ENCODE measurements around the gene CBFA2T3. TPM values are rescaled to one million over a fixed set of nuclear protein-coding genes. Genes with fewer than 3 reads are reported as not detected.

CBFA2T3 gene
- total and polyA plus RNA-seq, 4 donors = 0.18 to 9.4 (median 2.7) TPM

DNA sequence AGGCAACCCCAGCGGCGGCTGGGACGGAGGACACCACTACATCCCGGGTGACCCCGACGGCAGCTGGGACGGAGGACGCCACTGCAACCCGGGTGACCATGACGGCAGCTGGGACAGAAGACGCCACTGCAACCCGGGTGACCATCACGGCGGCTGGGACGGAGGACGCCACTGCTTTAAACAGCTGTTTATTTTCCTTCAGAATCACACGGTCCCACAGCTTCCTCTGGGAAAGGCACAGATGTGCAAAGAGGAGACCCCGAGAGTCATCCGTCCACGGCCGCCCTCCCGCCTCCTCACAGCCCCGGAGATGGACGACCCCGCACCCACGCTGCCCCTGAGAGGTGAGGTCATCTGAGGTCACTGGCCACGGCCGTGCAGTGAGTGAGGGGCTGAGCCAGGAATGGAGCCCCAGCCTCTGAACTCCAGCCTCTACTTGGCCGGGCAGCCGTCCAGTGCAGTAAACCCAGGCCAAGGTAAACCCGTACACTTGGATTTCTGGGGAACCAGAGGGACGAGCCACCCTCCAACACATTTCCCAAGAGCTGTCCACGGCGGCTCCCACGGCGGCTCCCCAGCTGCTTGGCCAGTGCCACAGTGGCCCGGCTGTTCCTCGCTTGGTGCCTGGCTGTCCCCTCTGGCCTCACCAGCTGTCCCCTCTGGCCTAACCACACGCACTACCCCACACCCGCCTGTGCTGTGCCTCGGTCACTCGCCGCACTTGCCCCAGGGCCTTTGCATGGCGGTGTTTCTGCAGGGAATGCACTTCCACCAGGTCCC lies 67.4 kb downstream of the CBFA2T3 start:
- Histone ChIP-seq H3K27ac (ENCODE audit: low read depth in 1 of 2, low read length in 2 of 2) (no peak overlapping the region), H3K27me3 (ENCODE audit: control insufficient read depth in 1 of 2, insufficient read depth in 2 of 2, low read length in 1 of 2) (no peaks in the 10 kb centered on the region), H3K9me3 (ENCODE audit: control insufficient read depth, low read length) (no peaks in the 10 kb centered on the region), H3K36me3 (ENCODE audit: control insufficient read depth in 1 of 2, insufficient read depth in 2 of 2, low read length in 1 of 2) (no peaks in the 10 kb centered on the region), H3K4me1 (ENCODE audit: control insufficient read depth in 1 of 2, insufficient read depth in 2 of 2, low read length in 2 of 2) (no peaks in the 10 kb centered on the region), H3K4me3 (ENCODE audit: low read length in 2 of 2) (no peak overlapping the region)
- ATAC-seq (ENCODE audit: low FRiP score) (peak; percentile 3), DNase-seq (no peak)
- WGBS, 2 donors = 21 to 32% methylated on average over 38 to 44 of the region's 44 CpGs
- intact Hi-C loops (cut with DNase I) = no loop called here

GRCh38 chr16:88908307-88908706 lies 68.7 kb downstream of the CBFA2T3 start:
- WGBS, 2 donors = 77 to 84% methylated on average over 17 of the region's 17 CpGs
- no peak overlapping the region for H3K4me3 ChIP-seq (ENCODE audit: low read length in 2 of 2)
- no peak overlapping the region for H3K27ac ChIP-seq (ENCODE audit: low read depth in 1 of 2, low read length in 2 of 2)
- no peaks in the 10 kb centered on the region for H3K36me3 ChIP-seq (ENCODE audit: control insufficient read depth in 1 of 2, insufficient read depth in 2 of 2, low read length in 1 of 2)
- ATAC-seq (ENCODE audit: low FRiP score) = no peak
- intact Hi-C loops (cut with DNase I) = no loop called here
- H3K27me3 ChIP-seq (ENCODE audit: control insufficient read depth in 1 of 2, insufficient read depth in 2 of 2, low read length in 1 of 2) = no peaks in the 10 kb centered on the region
- H3K4me1 ChIP-seq (ENCODE audit: control insufficient read depth in 1 of 2, insufficient read depth in 2 of 2, low read length in 2 of 2) = no peaks in the 10 kb centered on the region
- no peaks in the 10 kb centered on the region for H3K9me3 ChIP-seq (ENCODE audit: control insufficient read depth, low read length)
- DNase-seq = no peak

GRCh38 chr16:88907768-88908167 lies 69.2 kb downstream of the CBFA2T3 start:
- Histone ChIP-seq H3K36me3 (ENCODE audit: control insufficient read depth in 1 of 2, insufficient read depth in 2 of 2, low read length in 1 of 2) (no peaks in the 10 kb centered on the region), H3K4me1 (ENCODE audit: control insufficient read depth in 1 of 2, insufficient read depth in 2 of 2, low read length in 2 of 2) (no peaks in the 10 kb centered on the region), H3K4me3 (ENCODE audit: low read length in 2 of 2) (no peak overlapping the region), H3K27me3 (ENCODE audit: control insufficient read depth in 1 of 2, insufficient read depth in 2 of 2, low read length in 1 of 2) (no peaks in the 10 kb centered on the region), H3K9me3 (ENCODE audit: control insufficient read depth, low read length) (no peaks in the 10 kb centered on the region), H3K27ac (ENCODE audit: low read depth in 1 of 2, low read length in 2 of 2) (no peak overlapping the region)
- no peak for DNase-seq
- ATAC-seq (ENCODE audit: low FRiP score) = no peak
- WGBS, 2 donors = 80 to 83% methylated on average over 4 of the region's 4 CpGs
- intact Hi-C loops (cut with DNase I) = no loop called here

- no peaks in the 10 kb centered on the region for H3K9me3 ChIP-seq (ENCODE audit: control insufficient read depth, low read length)
- no peak for ATAC-seq (ENCODE audit: low FRiP score)
- no peaks in the 10 kb centered on the region for H3K36me3 ChIP-seq (ENCODE audit: control insufficient read depth in 1 of 2, insufficient read depth in 2 of 2, low read length in 1 of 2)
- no peaks in the 10 kb centered on the region for H3K4me1 ChIP-seq (ENCODE audit: control insufficient read depth in 1 of 2, insufficient read depth in 2 of 2, low read length in 2 of 2)
- H3K27me3 ChIP-seq (ENCODE audit: control insufficient read depth in 1 of 2, insufficient read depth in 2 of 2, low read length in 1 of 2) = no peaks in the 10 kb centered on the region
- intact Hi-C loops (cut with DNase I) = no loop called here
- no peak for DNase-seq
- WGBS, 2 donors = 88 to 93% methylated on average over 22 of the region's 22 CpGs
- no peak overlapping the region for H3K27ac ChIP-seq (ENCODE audit: low read depth in 1 of 2, low read length in 2 of 2)
- no peak overlapping the region for H3K4me3 ChIP-seq (ENCODE audit: low read length in 2 of 2)
These were observed 70.4 kb downstream of the CBFA2T3 start for GRCh38 chr16:88906535-88907105.

DNA sequence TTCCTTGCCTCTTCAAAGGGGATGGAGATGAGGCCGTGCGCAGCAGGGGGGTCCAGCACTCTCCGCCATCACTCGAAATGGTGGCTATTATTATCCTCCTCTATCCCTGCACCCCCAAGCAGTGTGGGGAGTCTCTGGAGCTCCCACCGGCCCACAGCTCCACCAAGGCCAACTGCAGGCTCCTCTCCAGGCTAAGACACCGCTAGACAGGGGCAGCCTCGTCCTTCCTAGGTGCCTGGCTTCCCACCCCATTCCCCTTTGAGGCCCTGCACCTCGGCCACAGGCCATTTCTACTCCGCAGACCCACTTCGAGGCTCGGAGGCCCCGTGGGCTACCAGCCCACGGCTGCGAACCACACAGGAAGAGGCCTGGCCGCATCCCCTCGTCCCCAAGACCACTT lies 71.0 kb downstream of the CBFA2T3 start:
- H3K36me3 ChIP-seq (ENCODE audit: control insufficient read depth in 1 of 2, insufficient read depth in 2 of 2, low read length in 1 of 2) = no peaks in the 10 kb centered on the region
- 92 to 94% methylated on average over 16 of the region's 16 CpGs for WGBS, 2 donors
- intact Hi-C loops (cut with DNase I) = no loop called here
- no peak for DNase-seq
- no peak overlapping the region for H3K4me3 ChIP-seq (ENCODE audit: low read length in 2 of 2)
- H3K27ac ChIP-seq (ENCODE audit: low read depth in 1 of 2, low read length in 2 of 2) = no peak overlapping the region
- no peaks in the 10 kb centered on the region for H3K4me1 ChIP-seq (ENCODE audit: control insufficient read depth in 1 of 2, insufficient read depth in 2 of 2, low read length in 2 of 2)
- ATAC-seq (ENCODE audit: low FRiP score) = no peak
- H3K9me3 ChIP-seq (ENCODE audit: control insufficient read depth, low read length) = no peaks in the 10 kb centered on the region
- H3K27me3 ChIP-seq (ENCODE audit: control insufficient read depth in 1 of 2, insufficient read depth in 2 of 2, low read length in 1 of 2) = no peaks in the 10 kb centered on the region

DNA sequence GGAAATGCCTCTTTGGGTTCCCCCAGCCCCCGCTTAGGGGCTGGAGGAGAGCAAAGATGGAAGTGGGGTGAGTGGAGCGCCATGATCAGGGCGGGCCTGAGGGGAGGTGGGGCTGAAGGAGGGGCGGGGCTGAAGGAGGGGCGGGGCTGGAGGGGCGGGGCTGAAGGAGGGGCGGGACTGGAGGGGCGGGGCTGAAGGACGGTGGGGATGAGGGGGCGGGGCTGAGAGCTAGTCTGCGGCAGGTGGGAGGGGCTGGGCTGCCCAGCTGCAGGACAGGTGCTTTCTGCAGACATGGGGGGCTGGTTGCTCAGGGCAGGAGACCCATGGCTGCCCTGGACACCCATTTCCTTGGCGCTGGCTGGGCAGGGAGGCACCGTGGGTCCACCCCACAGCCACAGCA lies 71.4 kb downstream of the CBFA2T3 start:
- Histone ChIP-seq H3K27me3 (ENCODE audit: control insufficient read depth in 1 of 2, insufficient read depth in 2 of 2, low read length in 1 of 2) (no peaks in the 10 kb centered on the region), H3K4me1 (ENCODE audit: control insufficient read depth in 1 of 2, insufficient read depth in 2 of 2, low read length in 2 of 2) (no peaks in the 10 kb centered on the region), H3K27ac (ENCODE audit: low read depth in 1 of 2, low read length in 2 of 2) (no peak overlapping the region), H3K4me3 (ENCODE audit: low read length in 2 of 2) (no peak overlapping the region), H3K36me3 (ENCODE audit: control insufficient read depth in 1 of 2, insufficient read depth in 2 of 2, low read length in 1 of 2) (no peaks in the 10 kb centered on the region), H3K9me3 (ENCODE audit: control insufficient read depth, low read length) (no peaks in the 10 kb centered on the region)
- ATAC-seq (ENCODE audit: low FRiP score) (no peak), DNase-seq (no peak)
- intact Hi-C loops (cut with DNase I) = no loop called here
- 50 to 83% methylated on average over 6 to 13 of the region's 13 CpGs for WGBS, 2 donors

GRCh38 chr16:88904676-88905365 lies 72.2 kb downstream of the CBFA2T3 start:
- no peak overlapping the region for H3K4me3 ChIP-seq (ENCODE audit: low read length in 2 of 2)

GRCh38 chr16:88903267-88903666 lies 73.7 kb downstream of the CBFA2T3 start:
- no peaks in the 10 kb centered on the region for H3K4me1 ChIP-seq (ENCODE audit: control insufficient read depth in 1 of 2, insufficient read depth in 2 of 2, low read length in 2 of 2)
- no peaks in the 10 kb centered on the region for H3K9me3 ChIP-seq (ENCODE audit: control insufficient read depth, low read length)
- intact Hi-C loops (cut with DNase I) = no loop called here
- no peak overlapping the region for H3K27ac ChIP-seq (ENCODE audit: low read depth in 1 of 2, low read length in 2 of 2)
- H3K4me3 ChIP-seq (ENCODE audit: low read length in 2 of 2) = no peak overlapping the region
- DNase-seq (no peak), ATAC-seq (ENCODE audit: low FRiP score) (no peak)
- H3K36me3 ChIP-seq (ENCODE audit: control insufficient read depth in 1 of 2, insufficient read depth in 2 of 2, low read length in 1 of 2) = no peaks in the 10 kb centered on the region
- no peaks in the 10 kb centered on the region for H3K27me3 ChIP-seq (ENCODE audit: control insufficient read depth in 1 of 2, insufficient read depth in 2 of 2, low read length in 1 of 2)
- WGBS, 2 donors = 80 to 86% methylated on average over 14 of the region's 14 CpGs

More at GRCh38 chr16:88904676-88905365, 72.2 kb downstream of the CBFA2T3 start:
- intact Hi-C loops (cut with DNase I) = no loop called here
- H3K9me3 ChIP-seq (ENCODE audit: control insufficient read depth, low read length) = no peaks in the 10 kb centered on the region
- H3K27me3 ChIP-seq (ENCODE audit: control insufficient read depth in 1 of 2, insufficient read depth in 2 of 2, low read length in 1 of 2) = no peaks in the 10 kb centered on the region
- no peaks in the 10 kb centered on the region for H3K4me1 ChIP-seq (ENCODE audit: control insufficient read depth in 1 of 2, insufficient read depth in 2 of 2, low read length in 2 of 2)
- no peak for ATAC-seq (ENCODE audit: low FRiP score)
- DNase-seq = no peak
- WGBS, 2 donors = 88% methylated on average over 20 to 21 of the region's 21 CpGs
- no peaks in the 10 kb centered on the region for H3K36me3 ChIP-seq (ENCODE audit: control insufficient read depth in 1 of 2, insufficient read depth in 2 of 2, low read length in 1 of 2)
- no peak overlapping the region for H3K27ac ChIP-seq (ENCODE audit: low read depth in 1 of 2, low read length in 2 of 2)

DNA sequence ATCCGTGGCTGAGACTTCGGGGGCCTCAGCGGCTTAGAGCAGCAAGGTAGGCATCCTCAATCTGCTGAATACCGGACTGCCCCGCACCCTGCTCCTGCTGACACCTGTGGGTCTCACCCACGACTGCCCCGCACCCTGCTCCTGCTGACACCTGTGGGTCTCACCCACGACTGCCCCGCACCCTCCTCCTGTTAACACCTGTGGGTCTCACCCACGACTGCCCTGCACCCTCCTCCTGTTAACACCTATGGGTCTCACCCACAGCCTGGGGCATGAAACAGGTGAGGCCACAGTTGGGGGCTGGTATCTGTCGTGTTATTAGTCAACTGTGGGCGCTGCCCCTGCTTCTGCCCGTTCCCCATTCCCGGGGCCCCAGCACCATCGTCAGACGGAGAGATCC lies 74.3 kb downstream of the CBFA2T3 start:
- no peak for ATAC-seq (ENCODE audit: low FRiP score)
- no peaks in the 10 kb centered on the region for H3K36me3 ChIP-seq (ENCODE audit: control insufficient read depth in 1 of 2, insufficient read depth in 2 of 2, low read length in 1 of 2)
- no peaks in the 10 kb centered on the region for H3K27me3 ChIP-seq (ENCODE audit: control insufficient read depth in 1 of 2, insufficient read depth in 2 of 2, low read length in 1 of 2)
- H3K27ac ChIP-seq (ENCODE audit: low read depth in 1 of 2, low read length in 2 of 2) = no peak overlapping the region
- 89 to 93% methylated on average over 16 of the region's 16 CpGs for WGBS, 2 donors
- no peak for DNase-seq
- H3K4me3 ChIP-seq (ENCODE audit: low read length in 2 of 2) = no peak overlapping the region
- no peaks in the 10 kb centered on the region for H3K9me3 ChIP-seq (ENCODE audit: control insufficient read depth, low read length)
- intact Hi-C loops (cut with DNase I) = no loop called here
- H3K4me1 ChIP-seq (ENCODE audit: control insufficient read depth in 1 of 2, insufficient read depth in 2 of 2, low read length in 2 of 2) = no peaks in the 10 kb centered on the region

All from aorta (tissue), 5 donors.